GM10248 (cell line): ENCODE measurements around the gene MYLK.

Experiments used
- CTCF ChIA-PET: fragments of 300-600 bp; sonication (Branson Sonifier 250); formaldehyde crosslinking; extraction: SDS; loops from one replicate; lab custom pipeline; 2021; ENCODE audit warnings: antibody characterized with exemption; lab: Yijun Ruan, JAX
- POLR2A ChIA-PET: fragments of 350-650 bp; sonication (Branson Sonifier 250); formaldehyde crosslinking; extraction: SDS; loops from one replicate; lab custom pipeline; 2020; ENCODE audit warnings: antibody characterized with exemption; lab: Yijun Ruan, JAX
- DNase-seq: peaks from one replicate; pipeline ENCODE4 v3.0.0; 2012; ENCODE audit errors: extremely low spot score
- CTCF ChIP-seq: IDR thresholded peaks from 2 replicates; pipeline ENCODE4 v1.5.1; 2012; ENCODE audit warnings: mild to moderate bottlenecking, low read depth; ENCODE audit errors: extremely low read depth, missing control alignments, control extremely low read depth

Gene MYLK

GRCh38 chr3:123767009-123767372, 117.1 kb downstream of the MYLK start:
- TF ChIP-seq CTCF = no peak
- DNase-seq = no peak
- ChIA-PET POLR2A (no interaction called here), CTCF (interaction anchor here (1.2 kb wide), 1 partner anchor 17 kb away, joined by 3 read pairs; no protein-coding TSS in a partner anchor)

GRCh38 chr3:123766193-123767008, 117.7 kb downstream of the MYLK start:
- no peak for TF ChIP-seq CTCF
- ChIA-PET CTCF (interaction anchor here (1.2 kb wide), 1 partner anchor 16 kb away, joined by 3 read pairs; no protein-coding TSS in a partner anchor), POLR2A (no interaction called here)
- DNase-seq = no peak

- ChIA-PET POLR2A (no interaction called here), CTCF (interaction anchor here (1.2 kb wide), 1 partner anchor 16 kb away, joined by 3 read pairs; no protein-coding TSS in a partner anchor)
- DNase-seq = no peak
- no peak for TF ChIP-seq CTCF
Observed at GRCh38 chr3:123765475-123766128, 118.5 kb downstream of the MYLK start.

GRCh38 chr3:123764647-123765046, 119.5 kb downstream of the MYLK start:
- TF ChIP-seq CTCF = no peak
- DNase-seq = no peak
- ChIA-PET POLR2A (no interaction called here), CTCF (no interaction called here)

- ChIA-PET CTCF (no interaction called here), POLR2A (no interaction called here)
- TF ChIP-seq CTCF = no peak
Observed at GRCh38 chr3:123762805-123763204, 121.3 kb downstream of the MYLK start.

GRCh38 chr3:123760817-123761216, 123.3 kb downstream of the MYLK start:
- DNase-seq = no peak
- ChIA-PET POLR2A (no interaction called here), CTCF (no interaction called here)
- TF ChIP-seq CTCF = no peak

More at GRCh38 chr3:123762805-123763204, 121.3 kb downstream of the MYLK start:
- DNase-seq = no peak
